NCI-H187 treated with DMSO at 0.1 percent for 48 hours (cell line): ENCODE data around the gene ULK3.

Experiments used
- DNase-seq: peaks from one replicate; lab custom pipeline; 2025; lab: John Stamatoyannopoulos, UW

The ULK3 gene

DNA sequence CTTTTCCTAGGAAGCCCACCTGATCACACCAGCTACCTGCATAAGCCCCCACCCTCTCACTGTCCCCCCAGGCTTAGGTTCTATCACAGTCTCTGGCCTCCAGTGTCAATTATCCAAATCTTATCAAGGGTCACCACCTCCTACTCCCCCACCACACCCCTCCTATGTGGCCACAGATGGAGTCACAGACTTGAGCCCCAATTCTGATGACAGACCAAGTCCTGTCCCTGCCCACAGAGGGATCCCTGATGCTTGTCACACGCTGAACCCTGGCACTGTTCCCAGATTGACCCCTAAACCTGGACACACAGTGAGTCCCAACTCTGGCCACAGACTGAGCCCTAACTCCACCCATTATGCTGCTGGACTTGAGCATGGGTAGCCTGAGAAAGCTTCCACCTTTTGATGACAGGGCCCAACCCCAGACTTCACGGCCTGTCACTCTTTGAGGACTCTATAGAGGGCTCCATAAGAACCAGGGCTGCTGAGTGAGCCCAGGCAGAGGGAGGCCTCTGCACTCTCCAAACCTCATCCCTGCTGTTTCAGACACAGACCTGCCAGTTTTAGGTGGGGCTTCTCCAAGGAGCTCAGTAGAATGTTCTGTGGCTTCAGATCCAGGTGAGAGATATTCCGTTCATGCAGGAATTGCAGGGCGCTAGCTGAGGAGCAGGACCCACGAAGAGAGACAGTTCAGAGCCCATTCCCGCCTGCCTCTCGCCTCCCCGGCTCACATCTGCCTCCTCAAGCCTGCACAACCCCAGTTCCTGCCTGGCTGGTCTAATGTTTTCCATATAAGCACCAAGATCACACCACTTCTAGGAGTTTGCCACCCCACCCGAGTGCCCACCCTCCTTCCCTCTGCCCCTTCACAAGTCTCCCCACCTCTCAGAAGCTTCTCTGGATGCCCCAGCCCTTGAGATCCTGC is 1.8 kb downstream of the ULK3 start:
- no peak for DNase-seq

DNA sequence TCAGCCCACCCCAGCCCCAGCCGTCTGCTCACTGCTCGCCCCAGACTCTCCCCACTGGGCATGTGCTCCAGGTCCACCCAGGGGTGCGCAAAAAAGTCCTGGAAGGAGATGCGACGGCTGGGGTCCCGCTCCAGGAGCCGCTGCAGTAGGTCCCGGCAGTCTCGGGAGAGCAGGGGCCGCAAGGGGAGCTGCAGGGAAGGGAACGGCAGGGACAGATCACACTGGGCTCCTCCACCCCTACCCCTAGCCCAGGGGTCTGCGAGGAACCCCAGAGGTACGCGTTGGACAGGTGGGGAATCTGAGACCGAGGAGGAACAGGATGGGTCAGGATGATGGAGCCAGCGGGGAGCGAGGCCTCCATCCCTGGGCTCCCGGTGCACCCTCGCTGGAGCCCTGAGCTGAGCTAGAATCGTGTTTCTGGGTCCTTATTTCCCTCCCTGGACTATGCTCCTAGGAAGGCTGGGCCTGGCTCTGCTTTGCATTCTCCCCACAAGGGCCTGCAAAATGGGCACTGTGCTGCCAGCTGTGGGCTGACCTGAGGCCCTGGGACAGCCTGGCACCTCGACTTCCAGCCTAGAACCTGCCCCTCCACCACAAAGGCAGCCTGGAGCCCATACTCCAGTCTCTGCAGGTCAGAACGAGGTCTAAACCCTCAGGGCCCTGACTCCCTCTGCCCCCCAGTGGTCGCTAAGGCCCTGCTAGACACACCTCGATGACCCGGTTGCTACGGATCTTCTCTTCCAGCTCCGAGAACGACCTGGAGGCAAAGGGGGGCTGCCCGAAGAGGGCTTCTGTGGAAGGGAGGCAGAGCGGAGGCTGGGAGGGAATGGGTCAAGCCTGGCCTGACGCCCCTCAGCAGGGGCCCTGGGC is 3.2 kb downstream of the ULK3 start:
- no peak for DNase-seq

DNA sequence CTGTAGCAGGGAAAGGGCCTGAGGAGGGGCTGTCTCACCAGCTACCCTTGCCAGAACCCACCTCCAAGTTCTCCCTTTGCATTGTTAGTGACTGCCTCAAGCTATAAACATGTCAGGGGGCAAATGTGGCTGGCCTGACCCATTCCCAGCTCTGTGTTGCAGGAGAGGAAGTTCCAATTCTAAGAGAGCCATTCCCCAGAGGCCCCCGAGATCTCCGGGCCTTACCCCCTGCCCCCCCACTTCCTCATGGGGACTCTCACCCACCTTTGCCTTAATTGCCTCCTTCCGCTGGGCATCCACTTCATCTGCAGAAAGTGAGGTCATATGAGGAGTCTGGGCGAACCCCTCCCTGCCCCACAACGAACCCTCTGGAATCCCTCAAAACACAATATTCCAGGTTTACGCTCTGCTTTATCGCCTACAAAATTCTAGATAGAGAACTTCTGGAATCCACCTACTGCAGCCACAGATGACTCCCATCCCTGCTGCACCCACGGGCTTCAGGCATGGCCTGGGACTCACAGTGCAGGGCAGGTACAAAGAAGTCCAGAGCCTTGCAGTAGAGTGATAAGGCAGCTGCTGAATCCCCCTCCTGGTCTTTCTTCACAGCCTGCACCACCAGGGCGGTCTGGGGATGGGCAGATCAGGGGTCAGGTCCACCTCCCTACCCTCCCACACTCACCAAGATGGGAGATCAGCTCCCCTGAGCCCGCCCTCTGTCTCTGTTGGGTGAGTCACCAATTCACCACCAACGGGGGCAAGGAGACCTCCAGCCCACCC is 4.0 kb downstream of the ULK3 start:
- DNase-seq, result no peak

DNA sequence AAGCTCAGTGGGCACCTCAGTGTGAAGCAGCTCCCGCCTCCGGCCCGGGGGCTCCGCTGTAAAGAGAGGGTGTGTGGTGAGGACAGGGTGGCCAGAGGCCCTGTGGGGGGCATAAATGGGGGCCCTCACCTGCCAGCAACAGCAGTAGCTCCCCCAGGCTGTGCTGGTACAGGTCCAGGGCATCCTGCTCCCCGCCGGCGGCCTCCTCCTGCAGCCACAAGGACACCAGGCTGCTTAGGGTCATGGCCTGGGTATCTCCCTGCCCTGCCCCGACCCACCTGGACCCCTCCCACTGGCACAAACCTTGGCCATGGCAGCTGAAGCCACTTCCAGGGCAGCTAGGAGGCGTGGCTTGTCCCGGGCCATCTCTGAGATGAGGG is 4.8 kb downstream of the ULK3 start:
- no peak for DNase-seq

DNA sequence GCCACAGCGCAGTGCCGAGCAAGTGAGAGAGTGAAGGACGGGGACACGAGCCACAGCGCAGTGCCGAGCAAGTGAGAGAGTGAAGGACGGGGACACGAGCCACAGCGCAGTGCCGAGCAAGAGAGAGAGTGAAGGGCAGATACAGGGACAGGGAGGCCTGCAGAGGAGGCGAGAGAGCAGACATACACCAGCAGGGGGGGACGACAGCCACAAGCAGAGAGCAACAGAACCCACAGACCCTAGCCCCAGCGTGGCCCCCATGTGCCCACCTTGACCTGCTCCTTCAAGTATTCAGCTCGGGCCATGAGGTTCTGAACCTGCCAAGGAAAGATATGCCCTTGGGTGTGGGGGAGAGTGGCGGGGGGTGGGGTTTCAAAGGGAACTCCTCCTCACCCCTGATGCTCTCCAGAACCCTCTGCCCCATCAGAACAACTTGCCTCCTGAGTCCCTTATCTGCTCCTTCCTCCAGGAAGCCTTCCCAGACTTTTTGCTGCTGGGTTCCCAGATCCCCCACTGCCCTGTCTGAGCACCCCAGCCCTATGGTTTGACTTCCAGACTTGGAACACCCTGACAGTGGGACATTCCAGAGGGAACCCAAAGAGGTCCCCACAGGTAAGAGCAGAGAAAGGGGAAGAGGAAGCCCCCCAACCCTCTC is 5.3 kb downstream of the ULK3 start:
- no peak for DNase-seq

DNA sequence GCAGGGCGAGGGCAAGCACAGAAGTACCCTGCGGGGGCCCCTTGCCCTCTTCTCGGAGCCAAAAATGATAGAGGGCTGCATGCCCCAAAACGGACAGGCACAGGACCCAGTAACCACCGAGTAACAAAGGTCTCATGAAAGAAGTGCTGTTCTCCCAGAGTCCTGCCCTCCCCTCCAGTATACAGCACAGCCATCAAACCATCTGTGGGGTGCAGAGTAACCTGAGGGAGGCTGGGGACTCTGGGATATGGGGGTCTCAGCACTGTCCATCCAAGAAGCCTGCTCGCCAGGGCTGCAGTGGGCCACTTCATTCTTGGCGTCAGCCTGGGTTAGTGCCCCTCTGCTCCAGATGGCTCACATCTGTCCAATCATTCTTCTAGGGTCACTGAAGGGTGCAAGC is 6.1 kb downstream of the ULK3 start:
- DNase-seq, result no peak

DNA sequence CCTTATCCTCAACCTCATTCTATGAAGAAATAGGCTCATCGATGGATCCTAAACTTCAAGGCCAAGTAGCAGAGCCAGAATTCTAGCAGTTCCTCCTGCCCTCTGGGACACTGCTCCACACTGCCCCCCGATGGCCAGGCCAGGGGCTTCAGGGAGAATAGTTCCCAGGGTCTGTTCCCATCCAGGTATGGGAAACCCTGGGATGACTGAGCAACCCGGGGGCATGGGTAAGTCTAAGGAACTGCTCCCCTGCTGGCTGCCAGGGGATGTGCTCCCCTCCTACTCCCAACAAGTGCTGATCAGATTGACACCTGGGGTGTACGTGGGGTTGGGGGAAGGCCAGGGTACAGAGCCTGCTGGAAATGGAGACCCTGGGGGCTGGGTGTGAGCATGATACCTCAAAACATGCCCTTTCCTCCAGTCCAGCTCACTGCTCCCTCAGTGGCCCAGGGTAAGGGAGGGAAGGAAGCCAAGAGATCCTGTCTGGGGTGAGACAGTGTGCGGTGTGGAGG is 7.6 kb downstream of the ULK3 start:
- no peak for DNase-seq

DNA sequence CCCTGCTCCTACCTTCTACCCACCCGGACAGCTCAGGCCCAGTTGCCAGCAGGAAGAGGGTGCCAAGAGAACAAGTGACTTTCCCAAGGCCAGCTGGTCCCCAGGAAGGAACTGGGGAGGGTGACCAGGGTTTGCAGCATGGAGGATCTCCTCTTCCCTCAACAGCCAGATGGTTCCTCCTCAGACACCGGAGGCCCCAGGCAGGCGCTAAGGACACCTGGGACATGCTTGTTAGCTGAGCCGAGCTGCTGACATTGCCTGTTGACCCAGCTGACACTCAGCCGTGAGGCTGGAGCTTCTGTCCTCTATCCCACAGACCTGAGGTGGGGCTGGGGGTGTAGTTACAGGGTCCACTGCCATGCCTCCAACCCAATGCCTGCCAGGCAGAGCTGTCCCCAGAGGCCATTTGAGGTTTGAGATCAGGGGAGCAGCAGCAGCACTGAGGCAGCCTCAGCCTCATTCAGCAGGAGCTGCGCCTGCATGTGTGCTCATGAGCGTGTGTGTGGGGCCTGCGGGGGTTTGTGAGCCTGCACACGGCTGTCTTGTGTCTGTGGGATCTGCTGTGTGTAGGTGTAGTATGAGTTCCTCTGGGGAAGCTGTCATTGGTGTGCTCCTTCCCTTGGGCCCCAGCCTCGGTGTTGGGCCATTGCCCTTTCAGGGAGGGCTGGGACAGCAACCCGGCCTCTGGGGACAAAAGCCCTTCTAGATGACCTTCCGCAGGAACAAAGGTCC is 9.4 kb downstream of the ULK3 start:
- no peak for DNase-seq

DNA sequence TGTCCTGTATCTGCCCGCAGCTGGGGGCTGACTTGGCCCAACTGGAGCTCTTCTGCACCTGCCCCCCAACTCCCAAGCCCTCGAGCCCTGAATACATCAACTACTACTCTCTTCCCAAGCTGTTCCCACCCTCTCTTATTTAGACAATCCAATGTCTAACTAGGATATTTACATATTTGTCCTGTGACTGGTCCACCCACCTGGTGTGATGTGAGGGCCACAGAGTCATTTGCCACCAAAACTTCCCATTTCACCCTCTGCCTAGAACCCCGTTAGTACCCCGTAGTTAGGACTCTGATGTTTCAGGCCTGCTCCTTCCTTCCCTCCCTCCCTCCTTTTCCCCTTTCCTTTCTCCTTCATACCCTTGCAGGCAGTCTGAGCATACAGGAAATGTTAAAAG is 10.1 kb downstream of the ULK3 start:
- DNase-seq, result no peak

DNA sequence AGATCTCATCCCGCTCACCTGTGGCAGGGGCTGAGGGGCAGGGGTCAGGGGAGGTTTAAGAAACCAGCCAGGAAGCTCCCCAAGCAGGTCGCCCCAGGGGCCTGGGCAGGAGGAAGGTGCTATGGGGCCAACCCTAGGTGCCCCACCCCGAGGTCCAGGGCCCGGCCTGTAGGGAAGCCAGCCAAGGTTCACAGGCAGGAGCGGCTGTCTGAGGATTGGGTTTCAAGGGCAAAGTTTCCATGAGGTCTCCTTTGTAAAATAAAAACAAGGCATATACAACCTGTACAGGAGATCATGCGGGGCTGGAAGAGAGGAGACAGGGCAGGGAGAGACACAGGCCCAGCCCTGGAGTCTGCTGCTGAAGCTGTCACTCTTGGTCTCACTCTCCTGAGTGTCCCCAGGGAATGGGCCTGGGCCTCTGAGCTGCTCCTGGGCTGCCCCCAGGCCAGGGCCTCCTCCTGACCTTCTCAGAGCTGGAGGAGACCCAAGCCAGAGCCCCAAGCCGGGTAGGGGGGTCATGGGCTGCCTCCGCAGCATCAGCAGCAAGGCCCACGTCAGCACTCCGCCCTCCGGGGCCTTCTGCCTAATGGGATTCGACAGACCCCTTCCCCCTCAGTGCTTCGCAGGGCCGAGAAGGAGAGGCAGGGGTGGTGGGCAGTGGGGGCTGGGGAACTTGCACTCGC is 11.0 kb downstream of the ULK3 start:
- no peak for DNase-seq

DNA sequence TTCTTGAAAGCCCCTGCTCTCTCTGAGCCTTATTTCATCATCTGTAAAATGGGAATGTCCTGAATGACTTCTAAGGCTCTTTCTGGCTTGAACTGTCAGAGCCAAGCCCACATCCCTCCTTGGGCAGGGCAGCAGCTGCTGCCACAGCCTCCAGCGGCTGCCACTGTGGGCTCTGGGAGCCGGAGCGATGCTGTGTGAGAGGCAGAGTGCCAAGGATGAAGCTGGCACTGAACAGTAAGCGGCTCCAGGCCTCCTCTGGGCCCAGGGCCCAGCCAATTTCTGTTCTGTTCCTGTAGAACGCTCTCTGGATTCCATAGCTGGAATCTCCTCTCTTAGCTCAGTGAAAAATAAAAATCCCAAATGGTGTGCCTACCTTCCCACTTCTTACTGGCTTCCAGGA is 12.1 kb downstream of the ULK3 start:
- no peak for DNase-seq

DNA sequence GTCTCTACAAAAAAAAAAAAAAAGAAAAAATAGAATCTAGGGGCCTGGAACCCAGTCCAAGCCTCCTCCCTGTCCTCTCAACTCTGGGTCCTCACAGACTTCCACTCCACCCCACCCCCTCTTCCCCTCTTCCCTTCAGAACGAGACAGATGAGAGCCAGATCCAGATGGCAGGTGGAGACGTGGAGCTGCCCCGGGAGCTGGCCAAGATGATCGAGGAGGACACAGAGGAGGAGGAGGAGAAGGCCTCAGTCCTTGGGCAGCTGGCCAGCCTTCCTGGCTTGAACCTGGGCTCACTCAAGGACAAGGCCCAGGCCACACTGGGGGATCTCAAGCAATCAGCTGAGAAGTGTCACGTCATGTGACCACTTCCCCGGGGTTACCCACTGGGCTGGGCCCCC is 13.0 kb downstream of the ULK3 start:
- DNase-seq, result no peak

DNA sequence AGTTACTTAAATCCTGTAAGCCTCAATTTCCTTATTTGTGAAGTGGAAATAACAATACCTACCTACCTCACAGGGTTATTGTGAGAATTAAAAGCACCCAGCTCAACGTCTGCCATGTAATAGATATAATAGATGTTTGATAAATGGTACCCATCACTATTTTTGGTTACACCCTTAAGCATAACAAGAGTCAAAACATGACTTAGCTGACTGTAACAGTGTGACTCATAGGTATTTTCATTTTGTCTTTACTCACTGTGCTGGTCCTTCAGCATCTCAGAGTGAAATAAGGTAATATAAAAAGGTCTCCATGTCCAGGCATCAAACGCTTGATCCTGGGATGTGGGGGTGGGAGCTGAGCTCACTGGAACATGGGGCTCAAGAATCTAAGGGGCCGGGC is 13.5 kb downstream of the ULK3 start:
- DNase-seq, result no peak

DNA sequence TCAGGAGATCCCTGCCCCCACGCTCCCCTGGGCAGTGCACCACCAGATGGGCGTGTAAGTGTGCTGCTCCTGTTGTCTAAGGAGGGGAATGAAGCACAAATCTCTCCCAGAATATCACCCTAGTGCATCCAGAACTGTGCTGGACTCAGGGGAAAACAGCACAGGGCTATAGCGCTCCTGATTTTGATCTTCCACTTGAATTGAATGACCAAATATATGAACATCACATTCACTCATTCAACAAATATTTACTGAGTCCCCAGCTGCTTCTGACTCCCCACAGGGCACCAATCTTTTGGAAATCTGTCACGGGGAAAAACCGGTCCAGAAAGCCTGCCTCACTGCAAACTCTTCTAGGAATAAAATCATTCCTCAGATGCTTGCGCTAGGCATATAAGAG is 14.1 kb downstream of the ULK3 start:
- no peak for DNase-seq

DNA sequence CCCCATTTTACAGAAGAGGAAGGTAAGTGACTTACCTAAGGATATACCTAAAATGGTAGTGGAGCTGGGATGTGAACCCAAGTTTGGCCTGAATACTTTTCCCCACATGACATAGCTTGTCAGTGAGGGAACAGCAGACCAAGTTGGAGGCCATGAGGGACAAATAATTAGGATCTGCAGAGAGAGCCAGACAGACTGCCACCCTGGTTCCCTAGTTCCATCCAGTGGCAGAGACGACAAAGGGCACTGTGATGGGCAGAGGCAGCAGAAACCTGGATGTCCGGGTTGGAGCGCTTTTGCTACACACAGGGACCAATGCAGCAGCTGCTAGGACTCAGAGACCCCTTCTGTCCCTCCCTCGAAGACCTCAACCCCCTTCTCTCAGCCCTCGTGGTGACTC is 15.3 kb downstream of the ULK3 start:
- no peak for DNase-seq

DNA sequence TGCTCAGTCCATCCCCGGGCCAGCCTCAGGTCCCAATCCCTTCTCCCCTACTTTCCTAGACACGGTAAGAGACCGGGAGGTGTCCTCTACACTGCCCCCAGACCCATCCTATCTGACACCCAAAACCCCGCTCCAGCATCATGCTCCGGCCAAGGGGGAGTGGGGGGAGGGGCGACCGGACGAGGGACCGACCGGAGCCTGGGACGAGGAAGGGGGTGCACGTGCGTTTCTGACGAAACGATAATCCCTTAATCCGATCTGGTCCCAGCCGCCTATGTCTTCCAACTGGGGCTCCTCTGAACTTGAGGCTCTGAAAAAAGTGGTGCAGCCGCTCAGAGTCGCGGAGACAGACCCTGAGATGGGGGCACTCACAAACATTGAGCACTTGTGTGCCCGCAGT is 16.0 kb downstream of the ULK3 start:
- DNase-seq, result no peak

DNA sequence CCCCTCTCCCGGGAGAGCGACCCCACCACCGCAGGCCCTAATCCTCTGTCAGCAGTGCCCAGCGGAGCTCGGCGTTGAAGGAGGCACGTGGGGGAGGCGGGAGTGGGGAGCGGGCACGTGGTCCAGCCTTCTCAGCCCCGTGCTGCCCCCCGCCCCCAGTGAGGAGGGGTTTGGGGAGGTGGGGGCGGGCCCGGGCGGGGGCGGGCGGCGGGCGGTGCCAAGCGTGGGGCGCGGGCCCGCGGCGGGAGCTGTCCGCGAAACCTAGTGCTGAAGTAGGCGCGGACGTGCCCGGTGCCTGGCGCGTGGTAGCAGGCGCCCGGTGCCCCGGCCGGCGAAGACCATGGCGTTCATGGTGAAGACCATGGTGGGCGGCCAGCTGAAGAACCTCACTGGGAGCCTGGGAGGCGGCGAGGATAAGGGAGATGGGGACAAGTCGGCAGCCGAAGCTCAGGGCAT is 16.6 kb downstream of the ULK3 start, which contains the start of gene CPLX3:
TSS of gene CPLX3 (plus strand) at position 264 of the 456 bp plus-strand sequence. CDS start at position 341, 77 bp downstream.
- no peak for DNase-seq

DNA sequence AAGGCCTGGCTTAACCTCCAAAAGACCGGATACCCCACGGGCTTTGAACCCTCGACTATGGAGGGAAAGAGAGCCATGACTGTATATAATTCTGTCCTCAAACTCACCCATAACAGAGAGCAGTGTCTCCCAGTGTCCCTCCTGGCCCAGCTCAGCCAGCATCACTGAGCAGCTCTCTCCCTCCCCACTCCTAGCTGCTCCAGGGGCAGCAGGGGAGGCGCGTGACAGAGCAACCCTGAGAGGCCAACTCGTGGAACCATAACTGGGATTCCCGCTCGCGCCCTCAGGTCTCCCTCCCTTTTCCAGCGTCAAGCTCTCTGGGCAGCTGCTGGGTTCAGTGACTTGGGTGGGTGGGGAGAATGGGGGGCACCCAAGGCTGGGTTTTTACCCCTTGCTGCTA is 17.1 kb downstream of the ULK3 start:
- DNase-seq, result no peak

DNA sequence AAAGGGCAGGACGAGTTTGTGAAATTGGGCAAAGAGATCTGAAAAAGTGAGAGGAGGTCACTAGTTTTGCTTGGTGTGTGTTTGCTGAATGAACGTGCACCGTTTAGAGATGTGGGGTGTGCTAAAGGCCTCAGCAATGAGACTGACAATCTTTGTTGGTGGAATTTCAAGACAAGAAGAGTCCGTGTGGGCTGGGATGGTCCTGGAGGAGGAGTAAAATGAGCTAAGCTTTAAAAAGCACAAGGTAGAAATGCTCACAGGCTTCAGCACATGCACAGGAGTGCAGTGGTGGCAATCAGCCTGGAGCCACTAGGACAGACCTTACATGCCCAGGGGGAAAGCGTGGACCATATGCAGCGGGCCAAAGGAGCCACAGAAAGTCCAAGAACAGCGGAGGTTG is 18.0 kb downstream of the ULK3 start:
- DNase-seq, result no peak

DNA sequence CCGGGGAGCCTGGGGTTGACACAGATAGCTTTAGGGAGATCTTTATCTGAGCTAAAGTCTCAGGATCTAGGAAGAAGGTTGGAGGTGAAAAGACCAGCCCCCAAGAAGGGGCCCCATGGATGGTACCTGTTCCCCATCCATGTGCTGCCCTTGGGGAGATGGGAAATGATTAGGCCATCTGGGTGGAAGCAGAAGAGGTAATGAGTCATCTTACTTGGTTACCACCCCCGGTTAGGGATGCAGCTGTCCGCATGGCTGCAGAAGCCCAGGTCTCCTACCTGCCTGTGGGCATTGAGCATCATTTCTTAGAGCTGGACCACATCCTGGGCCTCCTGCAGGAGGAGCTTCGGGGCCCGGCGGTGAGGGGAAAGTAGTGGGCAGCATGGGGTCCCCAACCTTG is 19.6 kb downstream of the ULK3 start:
- DNase-seq, result no peak
